ENCODE data around the gene HOXA10.

HOXA10 gene

DNA sequence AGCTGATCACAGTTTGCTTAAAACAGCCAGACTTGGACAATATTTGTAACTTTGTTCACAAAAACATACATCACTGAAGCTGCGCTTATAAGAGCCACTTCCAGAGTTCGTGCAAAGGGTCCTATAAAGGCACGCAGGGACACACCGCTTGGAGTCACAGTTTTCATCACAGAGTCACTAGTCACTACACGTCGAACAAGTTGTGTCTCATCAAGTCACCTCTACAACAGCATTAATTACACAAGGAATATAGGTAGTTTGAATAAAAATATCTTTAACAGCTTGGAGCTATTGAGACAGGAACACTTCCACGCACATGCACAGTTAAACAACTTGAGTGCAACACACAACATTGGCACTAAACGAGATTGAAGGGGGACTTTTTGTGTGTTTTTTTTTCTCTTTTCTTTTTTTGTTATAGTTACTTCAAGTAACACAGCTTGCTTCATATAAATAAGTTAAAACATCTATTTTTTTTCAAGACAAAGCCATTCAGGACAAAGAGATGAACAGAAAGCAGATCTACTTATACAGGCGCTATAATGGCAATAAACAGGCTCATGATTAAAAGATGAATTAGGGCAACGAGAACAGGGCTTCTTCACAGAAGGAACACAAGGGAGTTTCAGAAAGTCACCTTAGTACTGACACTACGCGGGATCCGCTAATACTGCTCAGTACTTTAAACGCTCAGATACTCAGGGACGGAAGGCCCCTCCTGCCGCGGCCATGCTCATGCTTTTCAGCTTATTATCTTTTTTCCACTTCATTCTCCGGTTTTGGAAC, 32.8 kb downstream of the HOXA10 start:
- DNase-seq (ENCODE audit: low read depth) = no peak
- no peak overlapping the region for H3K4me3 ChIP-seq (ENCODE audit: low read depth, low read length)
- TF ChIP-seq, protein P1, sequence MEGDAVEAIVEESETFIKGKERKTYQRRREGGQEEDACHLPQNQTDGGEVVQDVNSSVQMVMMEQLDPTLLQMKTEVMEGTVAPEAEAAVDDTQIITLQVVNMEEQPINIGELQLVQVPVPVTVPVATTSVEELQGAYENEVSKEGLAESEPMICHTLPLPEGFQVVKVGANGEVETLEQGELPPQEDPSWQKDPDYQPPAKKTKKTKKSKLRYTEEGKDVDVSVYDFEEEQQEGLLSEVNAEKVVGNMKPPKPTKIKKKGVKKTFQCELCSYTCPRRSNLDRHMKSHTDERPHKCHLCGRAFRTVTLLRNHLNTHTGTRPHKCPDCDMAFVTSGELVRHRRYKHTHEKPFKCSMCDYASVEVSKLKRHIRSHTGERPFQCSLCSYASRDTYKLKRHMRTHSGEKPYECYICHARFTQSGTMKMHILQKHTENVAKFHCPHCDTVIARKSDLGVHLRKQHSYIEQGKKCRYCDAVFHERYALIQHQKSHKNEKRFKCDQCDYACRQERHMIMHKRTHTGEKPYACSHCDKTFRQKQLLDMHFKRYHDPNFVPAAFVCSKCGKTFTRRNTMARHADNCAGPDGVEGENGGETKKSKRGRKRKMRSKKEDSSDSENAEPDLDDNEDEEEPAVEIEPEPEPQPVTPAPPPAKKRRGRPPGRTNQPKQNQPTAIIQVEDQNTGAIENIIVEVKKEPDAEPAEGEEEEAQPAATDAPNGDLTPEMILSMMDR (IDR thresholded peaks at IDR 0.05; ENCODE audit: control insufficient read depth, extremely low read depth, insufficient read depth) = no peak

GRCh38 chr7:27140126-27140857, 33.8 kb downstream of the HOXA10 start:
- peak; percentile 11 for DNase-seq (ENCODE audit: low read depth)
- H3K4me3 ChIP-seq (ENCODE audit: low read depth, low read length) = no peak overlapping the region
- TF ChIP-seq, protein P1 (IDR thresholded peaks at IDR 0.05; ENCODE audit: control insufficient read depth, extremely low read depth, insufficient read depth) = no peak

DNA sequence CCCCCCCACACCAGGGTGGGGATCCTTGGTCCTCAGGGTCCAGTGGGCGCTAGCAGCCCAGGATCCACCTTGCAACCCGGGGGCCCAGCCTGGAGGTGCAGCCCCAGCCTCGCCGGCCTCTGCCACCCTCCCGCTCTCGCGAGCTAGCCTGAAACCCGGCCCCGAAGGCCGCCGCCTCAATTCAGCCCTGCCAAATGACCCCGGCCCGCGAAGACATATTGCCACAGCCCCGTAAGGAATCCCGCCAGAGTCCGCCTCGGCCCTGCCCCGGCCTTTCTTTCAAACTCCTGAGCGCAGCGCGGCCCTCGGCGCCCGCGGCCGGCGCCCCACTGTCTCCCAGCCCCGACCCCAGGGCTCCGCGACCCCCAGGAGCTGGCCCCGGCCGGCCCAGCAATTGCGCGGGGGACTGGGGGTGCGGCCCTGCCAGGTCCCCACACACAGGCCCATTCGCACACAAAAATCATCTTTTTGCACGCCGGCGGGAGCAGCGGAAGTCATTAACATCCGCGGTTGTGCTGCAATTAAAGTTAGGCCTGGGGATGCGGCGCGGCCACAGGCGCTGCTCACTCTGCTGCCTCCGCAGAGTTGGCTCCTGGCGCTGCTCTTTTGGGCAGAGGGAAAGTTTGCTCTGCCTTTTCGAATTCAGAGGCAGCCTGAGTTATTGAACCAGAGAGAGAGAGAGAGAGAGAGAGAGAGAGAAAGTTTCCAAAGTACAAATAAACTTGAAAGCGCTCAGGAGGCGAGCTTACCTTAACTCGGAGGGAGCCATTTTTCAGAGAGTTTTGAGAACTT, 34.6 kb downstream of the HOXA10 start:
- TF ChIP-seq, protein P1 (IDR thresholded peaks at IDR 0.05; ENCODE audit: control insufficient read depth, extremely low read depth, insufficient read depth) = no peak
- no peak for DNase-seq (ENCODE audit: low read depth)
- no peak overlapping the region for H3K4me3 ChIP-seq (ENCODE audit: low read depth, low read length)

DNA sequence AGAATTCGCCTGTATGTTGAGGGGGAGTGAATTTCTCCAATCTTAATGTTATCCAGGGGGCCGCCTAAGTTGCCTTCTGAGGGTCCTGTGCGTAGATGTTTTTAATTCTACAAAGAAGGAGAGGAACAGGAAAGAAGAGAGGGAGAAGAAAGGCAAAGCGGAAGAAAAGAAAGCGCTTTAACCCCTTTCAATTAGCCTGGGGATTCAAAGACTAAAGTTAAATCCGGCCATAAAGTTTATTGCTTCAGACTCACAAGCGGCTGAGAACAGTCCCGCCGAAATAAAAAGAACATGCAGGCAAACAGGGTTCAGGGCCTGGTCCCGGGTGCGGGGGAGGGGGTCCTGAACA, 35.2 kb downstream of the HOXA10 start:
- H3K4me3 ChIP-seq (ENCODE audit: low read depth, low read length) = no peak overlapping the region
- TF ChIP-seq, protein P1 (IDR thresholded peaks at IDR 0.05; ENCODE audit: control insufficient read depth, extremely low read depth, insufficient read depth) = no peak
- no peak for DNase-seq (ENCODE audit: low read depth)

DNA sequence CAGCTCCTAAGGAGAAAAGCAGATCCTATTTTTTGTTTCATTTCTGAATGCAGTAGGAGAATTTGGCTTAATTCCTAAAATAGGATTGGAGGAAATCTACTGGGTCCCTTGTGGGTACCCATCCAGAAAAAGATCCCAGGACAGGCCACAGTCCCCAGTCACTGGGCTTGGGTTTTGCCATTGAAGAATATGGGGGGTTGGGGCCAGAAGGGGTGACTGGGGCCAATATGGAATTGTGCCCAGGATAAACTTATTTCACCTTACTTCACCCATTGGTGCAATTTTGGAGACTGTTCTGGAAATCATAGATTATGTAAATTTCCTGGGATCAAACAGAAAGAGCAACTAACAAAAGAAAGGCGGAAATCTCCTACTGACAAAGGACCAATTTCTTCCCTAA, 35.6 kb downstream of the HOXA10 start:
- H3K4me3 ChIP-seq (ENCODE audit: low read depth, low read length) = no peak overlapping the region
- TF ChIP-seq, protein P1 (IDR thresholded peaks at IDR 0.05; ENCODE audit: control insufficient read depth, extremely low read depth, insufficient read depth) = no peak
- no peak for DNase-seq (ENCODE audit: low read depth)

GRCh38 chr7:27137640-27138315, 36.3 kb downstream of the HOXA10 start:
- no peak overlapping the region for H3K4me3 ChIP-seq (ENCODE audit: low read depth, low read length)
- TF ChIP-seq, protein P1 (IDR thresholded peaks at IDR 0.05; ENCODE audit: control insufficient read depth, extremely low read depth, insufficient read depth) = no peak
- no peak for DNase-seq (ENCODE audit: low read depth)

All from LNCaP clone FGC (cell line).